Measurements from ENCODE around the gene PHLPP1.

GRCh38 chr18:62899534-62899933 is 184.2 kb downstream of the PHLPP1 start:
- TF ChIP-seq CTCF (conservative IDR thresholded peaks at IDR 0.05; ENCODE audit: low read depth, low read length) (no peak), EZH2 (IDR thresholded peaks at IDR 0.05; ENCODE audit: borderline replicate concordance, low read depth, low read length, poor library complexity, severe bottlenecking) (no peak)
